Right atrium auricular region (tissue), 2 donors: Measurements from ENCODE around the gene BIRC3. TPM values are rescaled to one million over a fixed set of nuclear protein-coding genes. Genes with fewer than 3 reads are reported as not detected.

Experiments
- DNase-seq: peaks from one replicate; pipeline ENCODE4 v3.0.0-alpha.2; 2019; ENCODE audit warnings: low spot score
- H3K27ac ChIP-seq, 2 donors: fragments of 200-600 bp; sonication (generic); 1 replicate in 1 of 2; 2 replicates in 1 of 2; pipeline ENCODE4 v1.5.1; 2016 to 2019
- H3K27me3 ChIP-seq, 2 donors: fragments of 200-600 bp; sonication (generic); one replicate each; pipeline versions ENCODE4 v1.5.1 to v1.6.0; 2017 to 2019
- H3K36me3 ChIP-seq: fragments of 200-600 bp; sonication (generic); one replicate; pipeline ENCODE4 v1.5.1; 2016
- H3K4me1 ChIP-seq, 2 donors: fragments of 200-600 bp; sonication (generic); one replicate each; pipeline versions ENCODE4 v1.5.1 to v1.6.0; 2017 to 2019
- H3K4me3 ChIP-seq, 2 donors: fragments of 200-600 bp; sonication (generic); 1 replicate in 1 of 2; 2 replicates in 1 of 2; pipeline ENCODE4 v1.5.1; 2017 to 2019; ENCODE audit warnings: mild to moderate bottlenecking in 1 of 2, moderate library complexity in 1 of 2
- H3K9me3 ChIP-seq, 2 donors: fragments of 200-600 bp; sonication (generic); one replicate each; pipeline ENCODE4 v1.5.1; 2019
- CTCF ChIP-seq, 2 donors: fragments of 200-600 bp; sonication (generic); IDR thresholded peaks; one replicate each; pipeline ENCODE4 v1.5.1; 2019; ENCODE audit warnings: antibody characterized with exemption in 2 of 2
- total RNA-seq, 2 donors: library from RNA; depleted of rRNA; stranded (reverse); fragments of >200 nt; gene quantifications; one replicate each; pipeline ENCODE4 v1.1.0, GENCODE V29; 2016

The BIRC3 gene
- total RNA-seq, 2 donors from 2014 or later: 3.6 to 9.1 TPM

GRCh38 chr11:102384419-102385079, 67.3 kb downstream of the BIRC3 start:
- no peak for DNase-seq
- TF ChIP-seq CTCF (IDR thresholded peaks at IDR 0.05): no peak
- no peaks in the 10 kb centered on the region for H3K9me3 ChIP-seq
- H3K4me3 ChIP-seq: no peak overlapping the region
- H3K4me1 ChIP-seq: peaks cover 0 to 24% of the 10 kb centered on the region in 2 donors
- peaks cover 42% of the 10 kb centered on the region for H3K36me3 ChIP-seq
- H3K27ac ChIP-seq: peak overlapping the region; percentile 51 to 56
- H3K27me3 ChIP-seq: no peaks in the 10 kb centered on the region

- H3K4me1 ChIP-seq: peaks cover 0 to 24% of the 10 kb centered on the region in 2 donors
- no peaks in the 10 kb centered on the region for H3K27me3 ChIP-seq
- peak overlapping the region; percentile 51 to 56 for H3K27ac ChIP-seq
- no peak for DNase-seq
- H3K4me3 ChIP-seq: no peak overlapping the region
- no peak for TF ChIP-seq CTCF (IDR thresholded peaks at IDR 0.05)
- H3K36me3 ChIP-seq: peaks cover 36% of the 10 kb centered on the region
- H3K9me3 ChIP-seq: no peaks in the 10 kb centered on the region
Observed at GRCh38 chr11:102385085-102386007, 68.1 kb downstream of the BIRC3 start.

GRCh38 chr11:102386136-102386734, 69.0 kb downstream of the BIRC3 start:
- H3K36me3 ChIP-seq: peaks cover 30% of the 10 kb centered on the region
- TF ChIP-seq CTCF (IDR thresholded peaks at IDR 0.05): no peak
- no peak for DNase-seq
- no peak overlapping the region for H3K4me3 ChIP-seq
- H3K27me3 ChIP-seq: no peaks in the 10 kb centered on the region
- H3K27ac ChIP-seq: no peak overlapping the region
- H3K9me3 ChIP-seq: no peaks in the 10 kb centered on the region
- H3K4me1 ChIP-seq: peaks cover 0 to 24% of the 10 kb centered on the region in 2 donors

- no peaks in the 10 kb centered on the region for H3K9me3 ChIP-seq
- DNase-seq: no peak
- H3K27me3 ChIP-seq: no peaks in the 10 kb centered on the region
- H3K4me1 ChIP-seq: peaks cover 0 to 24% of the 10 kb centered on the region in 2 donors
- no peak overlapping the region for H3K4me3 ChIP-seq
- H3K36me3 ChIP-seq: peaks cover 33% of the 10 kb centered on the region
- no peak overlapping the region for H3K27ac ChIP-seq
- no peak for TF ChIP-seq CTCF (IDR thresholded peaks at IDR 0.05)
Observed at GRCh38 chr11:102387043-102387781, 69.9 kb downstream of the BIRC3 start.

Other genes with a start within 250 kb of the BIRC3 start
- 100 to 1,000 TPM in 1 of 2 donors, 10 to 100 TPM in 1; 85.0 to 135 TPM for gene YAP1, start 207.0 kb upstream of the BIRC3 start, total RNA-seq
- 10 to 100 TPM; 31.5 to 36.8 TPM for gene BIRC2, start 29.7 kb downstream of the BIRC3 start, total RNA-seq
- gene TMEM123, start 135.3 kb downstream of the BIRC3 start, total RNA-seq: 10 to 100 TPM; 72.8 to 80.7 TPM
- not detected for gene MMP7, start 213.3 kb downstream of the BIRC3 start, total RNA-seq